ENCODE data around the gene TAMM41. TPM values are rescaled to one million over a fixed set of nuclear protein-coding genes. Genes with fewer than 3 reads are reported as not detected.

TAMM41 gene
- total and polyA plus RNA-seq, 4 experiments from 2014 or later, result 25.5 to 52.2 (median 41.0) TPM

GRCh38 chr3:11799791-11800190 is 46.9 kb downstream of the TAMM41 start:
- no peak overlapping the region for H3K4me3 Mint-ChIP-seq
- H3K27ac ChIP-seq (ENCODE audit: low read depth, low read length), result no peak overlapping the region
- intact Hi-C loops (cut with micrococcal nuclease), result no loop called here
- ChIA-PET CTCF (ENCODE audit: partially characterized antibody) (interaction anchor here (0.6 kb wide), 1 partner anchor 281 kb away, joined by 3 read pairs; no protein-coding TSS in a partner anchor), POLR2A (ENCODE audit: partially characterized antibody) (no interaction called here)
- peaks cover 3 to 24% (median 8%) of the 10 kb centered on the region in 4 donors for H3K4me1 Mint-ChIP-seq
- H3K36me3 Mint-ChIP-seq, result peaks cover 76 to 80% of the 10 kb centered on the region in 2 donors
- peaks cover 54% of the 10 kb centered on the region for H3K36me3 ChIP-seq (ENCODE audit: insufficient read depth, low read length)
- no peaks in the 10 kb centered on the region for H3K27me3 ChIP-seq (ENCODE audit: insufficient read depth, low read length)
- no peaks in the 10 kb centered on the region for H3K9me3 ChIP-seq (ENCODE audit: control insufficient read depth in 1 of 2, low read length in 2 of 2)
- no peaks in the 10 kb centered on the region for H3K4me1 ChIP-seq (ENCODE audit: insufficient read depth, low read length)
- H3K4me3 ChIP-seq (ENCODE audit: low read length in 2 of 2), result no peak overlapping the region
- no peaks in the 10 kb centered on the region for H3K27me3 Mint-ChIP-seq
- H3K27ac Mint-ChIP-seq, result peak overlapping the region in 2 of 7 donors; percentile 19 to 62
- peaks cover 0 to 25% (median 14%) of the 10 kb centered on the region in 8 donors for H3K9me3 Mint-ChIP-seq
- no peak for DNase-seq

- Mint-ChIP-seq H3K4me3 (no peak overlapping the region), H3K9me3 (peaks cover 0 to 17% (median 5%) of the 10 kb centered on the region in 8 donors), H3K27me3 (no peaks in the 10 kb centered on the region), H3K4me1 (peaks cover 0 to 8% (median 5%) of the 10 kb centered on the region in 4 donors), H3K27ac (no peak overlapping the region), H3K36me3 (peaks cover 72 to 90% of the 10 kb centered on the region in 2 donors)
- Histone ChIP-seq H3K27me3 (ENCODE audit: insufficient read depth, low read length) (no peaks in the 10 kb centered on the region), H3K4me3 (ENCODE audit: low read length in 2 of 2) (no peak overlapping the region), H3K36me3 (ENCODE audit: insufficient read depth, low read length) (peaks cover 64% of the 10 kb centered on the region), H3K27ac (ENCODE audit: low read depth, low read length) (no peak overlapping the region), H3K9me3 (ENCODE audit: control insufficient read depth in 1 of 2, low read length in 2 of 2) (no peaks in the 10 kb centered on the region), H3K4me1 (ENCODE audit: insufficient read depth, low read length) (no peaks in the 10 kb centered on the region)
- no peak for DNase-seq
- POLR2A ChIA-PET (ENCODE audit: partially characterized antibody), result no interaction called here
- CTCF ChIA-PET (ENCODE audit: partially characterized antibody), result interaction anchor here (2.2 kb wide), 1 partner anchor 9 kb away, joined by 15 read pairs; no protein-coding TSS in a partner anchor
- intact Hi-C loops (cut with micrococcal nuclease), result no loop called here
These were observed 51.8 kb downstream of the TAMM41 start for GRCh38 chr3:11794927-11795326.

- H3K4me1 ChIP-seq (ENCODE audit: insufficient read depth, low read length), result no peaks in the 10 kb centered on the region
- no peaks in the 10 kb centered on the region for H3K9me3 ChIP-seq (ENCODE audit: control insufficient read depth in 1 of 2, low read length in 2 of 2)
- H3K36me3 ChIP-seq (ENCODE audit: insufficient read depth, low read length), result peaks cover 60% of the 10 kb centered on the region
- no peaks in the 10 kb centered on the region for H3K27me3 ChIP-seq (ENCODE audit: insufficient read depth, low read length)
- intact Hi-C loops (cut with micrococcal nuclease), result no loop called here
- no peaks in the 10 kb centered on the region for H3K27me3 Mint-ChIP-seq
- peaks cover 68 to 86% of the 10 kb centered on the region in 2 donors for H3K36me3 Mint-ChIP-seq
- POLR2A ChIA-PET (ENCODE audit: partially characterized antibody), result no interaction called here
- H3K27ac Mint-ChIP-seq, result peak overlapping the region in 2 of 7 donors; percentile 22 to 57
- H3K4me1 Mint-ChIP-seq, result peaks cover 0 to 8% (median under 1%) of the 10 kb centered on the region in 4 donors
- CTCF ChIA-PET (ENCODE audit: partially characterized antibody), result interaction anchor here (3.6 kb wide), 1 partner anchor 13 kb away, joined by 15 read pairs; no protein-coding TSS in a partner anchor
- H3K9me3 Mint-ChIP-seq, result no peaks in the 10 kb centered on the region
- H3K27ac ChIP-seq (ENCODE audit: low read depth, low read length), result no peak overlapping the region
- H3K4me3 Mint-ChIP-seq, result peak overlapping the region in 1 of 8 donors; percentile 33
- DNase-seq, result no peak
- no peak overlapping the region for H3K4me3 ChIP-seq (ENCODE audit: low read length in 2 of 2)
These were observed 55.1 kb downstream of the TAMM41 start for GRCh38 chr3:11791339-11792200.

GRCh38 chr3:11789412-11789811 is 57.3 kb downstream of the TAMM41 start:
- Mint-ChIP-seq H3K9me3 (no peaks in the 10 kb centered on the region), H3K4me3 (no peak overlapping the region), H3K4me1 (peaks cover 5 to 18% (median 12%) of the 10 kb centered on the region in 4 donors), H3K27ac (peak overlapping the region in 2 of 7 donors; percentile 14 to 28), H3K27me3 (no peaks in the 10 kb centered on the region), H3K36me3 (peaks cover 59 to 72% of the 10 kb centered on the region in 2 donors)
- intact Hi-C loops (cut with micrococcal nuclease), result no loop called here
- peaks cover 44% of the 10 kb centered on the region for H3K36me3 ChIP-seq (ENCODE audit: insufficient read depth, low read length)
- H3K4me3 ChIP-seq (ENCODE audit: low read length in 2 of 2), result no peak overlapping the region
- H3K9me3 ChIP-seq (ENCODE audit: control insufficient read depth in 1 of 2, low read length in 2 of 2), result no peaks in the 10 kb centered on the region
- no peak overlapping the region for H3K27ac ChIP-seq (ENCODE audit: low read depth, low read length)
- ChIA-PET CTCF (ENCODE audit: partially characterized antibody) (interaction anchor here (3.6 kb wide), 1 partner anchor 15 kb away, joined by 15 read pairs; no protein-coding TSS in a partner anchor), POLR2A (ENCODE audit: partially characterized antibody) (no interaction called here)
- H3K27me3 ChIP-seq (ENCODE audit: insufficient read depth, low read length), result no peaks in the 10 kb centered on the region
- no peak for DNase-seq
- H3K4me1 ChIP-seq (ENCODE audit: insufficient read depth, low read length), result peaks cover 16% of the 10 kb centered on the region

GRCh38 chr3:11784971-11785377 is 61.7 kb downstream of the TAMM41 start:
- ChIA-PET CTCF (ENCODE audit: partially characterized antibody) (interaction anchor here (0.7 to 0.9 kb wide), 2 partner anchors 9 to 13 kb away, joined by 4 read pairs; no protein-coding TSS in a partner anchor), POLR2A (ENCODE audit: partially characterized antibody) (interaction anchor here (3.2 kb wide), 1 partner anchor 14 kb away, joined by 12 read pairs; no protein-coding TSS in a partner anchor)
- intact Hi-C loops (cut with micrococcal nuclease), result no loop called here
- Histone ChIP-seq H3K9me3 (ENCODE audit: control insufficient read depth in 1 of 2, low read length in 2 of 2) (no peaks in the 10 kb centered on the region), H3K27me3 (ENCODE audit: insufficient read depth, low read length) (no peaks in the 10 kb centered on the region), H3K4me3 (ENCODE audit: low read length in 2 of 2) (no peak overlapping the region), H3K4me1 (ENCODE audit: insufficient read depth, low read length) (peaks cover 21% of the 10 kb centered on the region), H3K27ac (ENCODE audit: low read depth, low read length) (no peak overlapping the region), H3K36me3 (ENCODE audit: insufficient read depth, low read length) (peaks cover 15% of the 10 kb centered on the region)
- no peaks in the 10 kb centered on the region for H3K27me3 Mint-ChIP-seq
- no peaks in the 10 kb centered on the region for H3K9me3 Mint-ChIP-seq
- H3K4me3 Mint-ChIP-seq, result peak overlapping the region; percentile 68 to 90 (median 82)
- DNase-seq, result peak; percentile 45 to 60 (median 55)
- H3K4me1 Mint-ChIP-seq, result peaks cover 8 to 26% (median 18%) of the 10 kb centered on the region in 4 donors
- H3K27ac Mint-ChIP-seq, result peak overlapping the region; percentile 81 to 98 (median 94)
- H3K36me3 Mint-ChIP-seq, result peaks cover 33 to 35% of the 10 kb centered on the region in 2 donors

- peaks cover 7 to 25% of the 10 kb centered on the region in 2 donors for H3K36me3 Mint-ChIP-seq
- no peaks in the 10 kb centered on the region for H3K27me3 Mint-ChIP-seq
- ChIA-PET POLR2A (ENCODE audit: partially characterized antibody) (no interaction called here), CTCF (ENCODE audit: partially characterized antibody) (no interaction called here)
- no peak overlapping the region for H3K27ac Mint-ChIP-seq
- H3K4me3 ChIP-seq (ENCODE audit: low read length in 2 of 2), result no peak overlapping the region
- no peak for DNase-seq
- peaks cover 8 to 18% (median 14%) of the 10 kb centered on the region in 4 donors for H3K4me1 Mint-ChIP-seq
- no peaks in the 10 kb centered on the region for H3K27me3 ChIP-seq (ENCODE audit: insufficient read depth, low read length)
- intact Hi-C loops (cut with micrococcal nuclease), result no loop called here
- H3K9me3 ChIP-seq (ENCODE audit: control insufficient read depth in 1 of 2, low read length in 2 of 2), result no peaks in the 10 kb centered on the region
- H3K4me3 Mint-ChIP-seq, result no peak overlapping the region
- H3K9me3 Mint-ChIP-seq, result no peaks in the 10 kb centered on the region
- H3K27ac ChIP-seq (ENCODE audit: low read depth, low read length), result no peak overlapping the region
- H3K4me1 ChIP-seq (ENCODE audit: insufficient read depth, low read length), result peaks cover 14% of the 10 kb centered on the region
- no peaks in the 10 kb centered on the region for H3K36me3 ChIP-seq (ENCODE audit: insufficient read depth, low read length)
These were observed 66.3 kb downstream of the TAMM41 start for GRCh38 chr3:11780341-11780740.

GRCh38 chr3:11779626-11780025 is 67.1 kb downstream of the TAMM41 start:
- H3K36me3 ChIP-seq (ENCODE audit: insufficient read depth, low read length), result no peaks in the 10 kb centered on the region
- intact Hi-C loops (cut with micrococcal nuclease), result no loop called here
- H3K27me3 ChIP-seq (ENCODE audit: insufficient read depth, low read length), result no peaks in the 10 kb centered on the region
- Mint-ChIP-seq H3K9me3 (no peaks in the 10 kb centered on the region), H3K4me1 (peaks cover 3 to 10% (median 8%) of the 10 kb centered on the region in 4 donors), H3K27ac (peak overlapping the region in 1 of 7 donors; percentile 64), H3K27me3 (no peaks in the 10 kb centered on the region), H3K4me3 (no peak overlapping the region), H3K36me3 (peaks cover 2 to 21% of the 10 kb centered on the region in 2 donors)
- H3K4me1 ChIP-seq (ENCODE audit: insufficient read depth, low read length), result peaks cover 7% of the 10 kb centered on the region
- no peak overlapping the region for H3K27ac ChIP-seq (ENCODE audit: low read depth, low read length)
- CTCF ChIA-PET (ENCODE audit: partially characterized antibody), result no interaction called here
- H3K9me3 ChIP-seq (ENCODE audit: control insufficient read depth in 1 of 2, low read length in 2 of 2), result no peaks in the 10 kb centered on the region
- no peak for DNase-seq
- POLR2A ChIA-PET (ENCODE audit: partially characterized antibody), result no interaction called here
- no peak overlapping the region for H3K4me3 ChIP-seq (ENCODE audit: low read length in 2 of 2)
